GM21381 (cell line): ENCODE measurements around the gene IPPK.
"Not testable (repeated sequence)": the region's sequence is repeated elsewhere in the genome, so short reads cannot be mapped to it uniquely, and the experiment has no call there.

ENCODE experiments used
- ATAC-seq: cut with Tn5 transposase; IDR thresholded peaks from one replicate; pipeline ENCODE4 v1.9.1; 2021; ENCODE audit warnings: mild to moderate bottlenecking, moderate library complexity; ENCODE audit not compliant: unreplicated experiment

Gene IPPK

DNA sequence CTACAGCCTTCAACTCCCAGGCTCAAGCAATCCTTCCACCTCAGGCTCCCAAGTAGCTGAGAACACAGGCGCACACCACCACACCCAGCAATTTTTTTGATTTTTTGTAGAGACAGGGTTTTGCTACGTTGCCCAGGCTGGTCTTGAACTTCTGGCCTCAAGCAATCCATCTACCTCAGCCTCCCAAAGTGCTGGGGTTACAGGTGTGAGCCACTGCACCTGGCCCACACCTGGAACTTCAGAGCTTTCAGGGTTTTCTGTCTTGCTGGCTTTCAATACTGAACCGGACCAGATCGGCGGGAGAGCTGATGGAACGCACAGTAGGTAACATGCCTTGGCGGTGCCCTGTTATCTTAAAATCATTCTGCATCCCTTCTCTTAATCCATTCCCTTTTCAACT is 30.8 kb downstream of the IPPK start:
- ATAC-seq: no peak

DNA sequence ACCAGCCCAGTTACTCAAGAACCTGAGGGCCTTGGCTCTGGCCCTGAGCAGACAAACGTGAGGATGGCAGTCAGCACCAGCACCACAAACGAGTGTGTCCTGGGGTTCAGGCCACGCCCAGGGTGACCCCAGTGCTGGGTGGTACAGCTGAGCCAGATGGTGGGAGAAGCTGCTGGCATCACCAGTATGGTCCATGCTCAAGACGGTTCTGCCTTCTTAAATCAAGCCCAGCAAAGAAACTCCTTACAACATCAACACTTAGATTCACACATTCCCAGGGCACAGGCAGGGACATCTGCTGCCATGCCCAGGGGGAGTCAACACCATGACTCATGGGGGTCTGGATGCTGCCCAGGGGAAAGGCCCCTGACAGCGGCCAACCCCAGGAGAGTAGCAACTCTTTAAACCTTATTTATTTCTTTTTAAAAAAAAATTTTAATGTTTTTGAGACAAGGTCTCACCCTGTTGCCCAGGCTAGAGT is 31.3 kb downstream of the IPPK start:
- no peak for ATAC-seq

DNA sequence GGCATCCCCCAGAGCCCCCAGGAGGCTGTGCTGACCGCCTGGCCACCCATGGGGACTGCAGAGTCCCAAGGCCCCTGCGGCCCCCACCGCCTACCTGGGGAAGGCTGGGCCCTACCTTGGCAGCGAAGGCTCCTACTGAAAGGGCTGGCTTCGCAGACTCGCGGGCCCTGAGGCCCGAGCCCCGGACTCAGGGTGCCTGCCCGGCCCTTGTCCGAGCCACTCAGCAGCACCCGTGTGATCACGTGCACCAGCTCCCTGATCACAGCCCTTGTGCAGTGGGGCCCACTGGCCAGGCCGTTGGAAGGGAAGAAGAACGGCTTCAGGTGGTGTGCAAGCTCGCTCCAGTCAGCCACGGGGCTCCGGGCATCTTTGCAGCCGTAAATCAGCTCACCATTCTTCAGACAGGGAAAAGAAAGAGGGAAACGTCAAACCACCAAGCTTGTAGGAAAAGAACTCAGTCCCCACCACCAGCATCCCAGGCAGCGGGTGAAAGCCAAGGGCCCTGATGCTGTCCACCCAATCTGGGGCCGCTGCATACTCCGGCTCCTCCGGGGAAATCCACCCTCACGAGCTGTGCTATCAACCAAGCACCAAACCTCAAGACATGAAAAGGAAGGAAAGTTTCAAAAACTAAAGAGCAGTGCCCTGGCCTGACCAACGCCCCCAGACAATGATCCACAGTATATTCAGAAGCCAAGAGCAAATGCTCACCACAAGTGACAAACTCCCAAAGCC is 31.9 kb downstream of the IPPK start:
- no peak for ATAC-seq

DNA sequence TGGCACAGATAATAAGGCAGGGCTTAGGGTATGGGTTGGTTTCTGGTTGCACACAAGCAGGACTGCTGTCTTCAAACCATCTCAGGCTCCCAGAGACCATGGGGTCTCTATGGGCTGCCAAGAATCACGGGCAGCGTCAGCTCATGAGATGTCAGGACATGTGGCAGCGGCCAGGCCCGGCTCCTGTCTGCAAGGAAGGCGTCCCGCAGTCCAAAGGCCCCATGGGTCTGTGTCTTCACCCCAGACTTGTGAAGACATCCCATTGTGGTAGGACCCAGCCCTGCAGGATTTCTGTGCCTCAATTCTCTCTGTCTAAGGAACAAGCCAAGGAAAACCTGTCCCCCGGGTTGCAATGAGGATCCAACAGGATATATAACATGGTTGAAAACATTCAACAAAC is 32.6 kb downstream of the IPPK start:
- ATAC-seq: no peak

DNA sequence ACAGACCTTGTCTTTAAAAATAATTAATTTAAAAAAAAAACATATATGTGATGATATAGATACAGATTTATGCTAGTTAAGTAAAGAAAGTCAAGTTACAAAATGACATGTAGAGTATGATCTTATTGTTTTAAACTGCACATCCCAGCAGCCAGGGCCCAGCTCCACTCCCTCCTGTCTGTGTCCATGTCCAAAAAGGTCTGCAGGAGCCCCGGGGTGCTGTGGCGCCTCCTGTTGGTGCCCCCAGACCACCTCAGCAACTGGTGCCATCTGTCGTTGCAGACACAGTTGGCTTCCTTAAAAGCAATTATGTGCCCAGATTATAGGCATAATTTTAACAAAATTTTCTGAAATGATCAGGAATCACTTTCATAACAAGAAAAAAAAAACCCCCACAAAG is 33.3 kb downstream of the IPPK start:
- no peak for ATAC-seq

DNA sequence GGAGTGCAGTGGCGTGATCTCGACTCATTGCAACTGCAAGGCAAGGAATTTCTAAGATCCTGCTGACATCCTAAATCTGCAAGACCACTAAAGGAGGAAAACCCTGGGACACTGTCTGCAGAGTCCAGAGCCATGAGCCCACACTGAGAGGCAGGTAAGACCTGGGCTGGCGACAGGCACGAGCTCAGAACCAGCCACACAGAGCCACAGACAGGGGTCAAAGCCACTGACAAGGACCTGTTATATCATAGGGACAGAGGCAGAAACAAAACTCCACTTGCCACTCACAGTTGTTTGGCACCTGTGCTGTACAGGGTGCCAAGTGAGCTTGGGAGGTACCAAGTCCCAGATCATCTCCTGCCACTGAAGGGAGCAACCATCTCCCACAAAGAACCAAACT is 34.2 kb downstream of the IPPK start:
- ATAC-seq: no peak

DNA sequence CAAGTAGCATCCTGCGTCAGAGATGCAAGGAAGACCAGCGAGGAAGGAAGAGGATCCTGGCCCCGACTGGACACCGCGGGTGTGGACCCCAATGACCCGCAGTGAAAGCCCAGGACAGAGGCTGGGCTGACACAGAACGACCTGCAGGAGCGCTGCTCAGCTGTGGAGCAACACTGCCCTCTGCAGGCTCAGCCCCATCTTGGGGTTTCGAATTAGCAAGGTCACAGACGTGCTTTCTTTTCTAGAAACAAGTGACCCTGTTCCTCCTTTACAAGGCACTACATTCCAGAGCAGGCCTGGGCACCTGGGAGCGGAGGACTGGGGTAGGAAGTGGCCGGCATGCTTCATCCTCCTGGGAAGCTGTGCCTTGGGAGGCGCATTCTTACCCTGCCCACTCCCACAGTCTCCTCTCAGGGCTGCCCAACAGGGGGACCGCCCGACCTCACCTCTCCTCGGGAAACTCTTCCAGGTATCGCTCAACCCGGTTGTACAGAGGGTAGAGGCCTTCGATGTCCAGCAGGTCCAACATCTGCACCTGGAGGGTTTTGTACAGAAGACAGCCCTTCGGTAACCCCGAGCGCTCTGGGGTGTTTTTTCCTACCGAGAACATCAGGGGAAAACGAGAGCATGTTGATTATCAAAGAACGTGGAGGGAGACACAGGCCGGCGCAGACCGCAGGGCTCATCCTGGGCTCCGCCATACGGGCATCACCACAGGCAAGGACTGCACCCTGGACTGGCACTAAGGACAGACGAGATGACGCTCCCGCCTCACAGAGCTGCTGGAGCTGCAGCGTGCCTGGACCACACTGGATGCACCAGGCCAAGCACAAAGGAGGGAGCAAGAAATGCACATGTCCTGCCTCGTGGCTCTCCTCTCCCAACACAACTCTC is 35.0 kb downstream of the IPPK start:
- no peak for ATAC-seq

DNA sequence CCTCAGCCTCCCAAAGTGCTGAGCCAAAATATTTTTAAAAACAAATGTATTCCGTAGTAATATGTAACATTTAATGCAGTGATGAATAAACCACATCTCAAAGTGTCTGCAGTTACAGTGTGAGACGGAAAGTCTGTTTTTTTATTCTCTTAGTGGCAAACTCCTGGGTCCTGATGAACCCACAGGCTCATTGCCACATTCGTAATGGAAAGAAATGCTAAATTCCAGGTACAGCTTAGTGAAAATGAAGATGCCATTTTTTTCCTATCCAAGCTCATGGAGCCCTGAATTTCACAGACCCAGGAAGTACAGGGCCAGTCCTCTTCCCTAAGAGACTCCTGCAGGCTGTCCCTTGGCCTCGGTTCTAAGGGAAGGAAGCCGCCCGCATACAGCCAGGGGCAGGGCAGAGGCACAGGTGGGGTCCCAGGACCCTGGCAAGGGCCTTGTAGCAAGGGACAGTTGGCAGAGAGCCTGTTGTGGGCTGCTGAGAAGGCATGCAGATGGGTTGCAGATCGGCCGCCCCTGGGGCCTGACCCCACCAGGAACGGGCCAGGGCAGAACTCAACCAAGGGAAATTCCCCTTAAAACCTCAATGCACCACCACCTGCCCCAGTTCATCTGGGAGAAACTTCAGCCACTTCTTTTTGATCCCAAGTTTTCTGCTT is 36.2 kb downstream of the IPPK start:
- no peak for ATAC-seq

DNA sequence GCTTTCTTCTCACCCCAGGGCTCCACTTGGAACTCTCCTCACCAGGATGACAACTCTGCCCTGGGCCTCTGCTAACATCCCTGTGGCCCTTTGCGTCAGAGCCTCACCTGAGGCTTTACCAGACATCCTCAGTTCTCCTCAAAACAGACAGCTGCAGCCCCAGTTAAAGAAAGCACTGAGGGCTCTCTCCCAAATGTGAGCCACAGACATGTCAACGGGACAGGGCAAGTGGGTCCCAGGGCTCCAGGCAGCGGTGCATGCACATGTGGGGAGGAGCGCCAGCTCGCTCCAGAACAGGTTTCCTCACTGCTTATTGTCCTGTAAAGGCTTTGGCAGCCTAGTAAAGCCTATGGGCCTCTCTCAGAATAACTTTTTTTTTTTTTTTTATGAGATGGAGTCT is 37.3 kb downstream of the IPPK start:
- no peak for ATAC-seq

DNA sequence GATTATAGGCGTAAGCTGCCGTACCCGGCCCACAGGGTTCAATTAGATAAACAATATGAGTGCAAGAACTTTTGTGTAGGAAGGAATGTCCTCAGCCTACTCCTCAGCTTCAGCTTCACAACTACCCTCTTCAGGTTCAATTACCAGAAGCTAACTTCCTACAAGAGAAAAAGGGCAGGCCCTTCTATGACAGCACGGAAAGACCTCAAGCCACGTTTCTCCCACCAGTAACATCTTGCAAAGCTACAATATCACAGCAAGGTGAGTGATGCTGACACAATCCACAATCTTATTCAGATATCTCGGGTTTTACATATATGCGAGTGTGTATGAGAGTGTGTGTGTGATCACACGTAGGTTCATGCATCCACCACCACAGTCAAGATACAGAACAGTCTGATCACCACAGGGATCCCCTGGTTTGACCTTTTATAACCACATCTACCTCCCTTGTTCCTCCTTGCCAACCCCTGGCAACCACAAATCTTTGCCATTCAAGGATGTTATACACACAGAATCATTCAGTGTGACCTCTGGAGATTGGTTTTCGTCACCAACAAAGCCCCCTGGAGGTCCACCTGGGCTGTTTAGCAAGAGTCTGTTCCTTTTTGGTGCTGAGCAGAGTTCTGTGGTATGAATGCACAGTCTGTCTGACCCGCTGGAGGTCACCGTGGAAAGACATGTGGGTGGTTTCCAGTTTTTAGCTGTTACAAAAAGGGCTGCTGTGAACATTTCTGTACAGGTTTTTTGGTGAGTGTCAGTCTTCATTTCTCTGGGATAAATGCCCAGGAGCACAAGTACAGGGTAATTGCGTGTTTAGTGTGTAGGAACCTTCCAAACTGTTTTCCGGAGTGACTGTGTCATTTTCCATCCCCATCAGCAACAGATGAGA is 38.2 kb downstream of the IPPK start:
- no peak for ATAC-seq

DNA sequence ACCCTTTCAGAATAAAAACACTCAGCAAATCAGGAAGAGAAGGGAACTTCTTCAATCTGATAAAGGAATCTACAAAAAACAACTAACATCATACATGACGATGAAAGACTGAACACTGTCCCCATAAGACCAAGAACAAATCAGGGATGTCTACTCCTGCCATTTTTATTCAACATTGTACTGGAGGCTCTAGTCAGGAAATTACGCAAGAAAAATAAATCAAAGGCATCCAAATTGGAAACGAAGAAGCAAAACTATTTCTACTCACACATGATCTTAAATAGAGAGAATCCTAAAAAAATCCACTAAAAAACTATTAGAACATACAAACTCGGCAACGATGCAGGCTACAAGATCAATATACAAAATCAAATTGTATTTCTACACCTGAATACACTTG is 42.3 kb downstream of the IPPK start:
- ATAC-seq: no peak

DNA sequence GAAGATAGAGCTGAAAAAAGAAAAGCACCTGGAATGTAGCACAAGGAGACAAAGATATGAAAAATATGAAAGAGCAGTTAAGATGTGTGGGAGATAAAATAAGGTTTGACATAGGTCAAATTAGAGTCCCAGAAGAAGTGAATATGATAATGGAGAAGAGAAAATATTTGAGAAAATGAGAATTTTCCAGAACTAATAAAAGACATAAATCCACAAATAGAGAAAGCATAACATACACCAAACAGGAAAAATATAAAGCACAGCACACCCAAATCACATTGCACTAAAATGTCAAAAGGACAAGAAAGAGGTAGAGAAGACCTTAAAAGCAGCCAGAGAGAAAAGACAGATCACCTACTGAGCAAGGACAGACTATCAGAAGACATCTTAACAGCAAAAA is 43.4 kb downstream of the IPPK start:
- ATAC-seq: no peak

DNA sequence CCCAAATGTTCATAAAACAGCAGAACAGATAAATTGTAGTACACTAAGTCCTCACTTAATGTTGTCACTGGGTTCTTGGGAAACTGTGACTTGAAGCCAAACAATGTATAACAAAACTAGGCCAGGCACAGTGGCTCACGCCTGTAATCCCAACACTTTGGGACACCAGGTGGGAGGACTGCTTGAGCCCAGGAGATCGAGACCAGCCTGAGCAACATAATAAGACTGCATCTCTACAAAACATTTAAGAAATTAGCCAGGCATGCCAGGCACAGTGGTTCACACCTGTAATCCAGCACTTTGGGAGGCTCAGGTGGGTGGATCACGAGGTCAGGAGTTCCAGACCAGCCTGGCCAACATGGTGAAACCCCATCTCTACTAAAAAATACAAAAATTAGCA is 46.0 kb downstream of the IPPK start:
- ATAC-seq: not testable (repeated sequence)

DNA sequence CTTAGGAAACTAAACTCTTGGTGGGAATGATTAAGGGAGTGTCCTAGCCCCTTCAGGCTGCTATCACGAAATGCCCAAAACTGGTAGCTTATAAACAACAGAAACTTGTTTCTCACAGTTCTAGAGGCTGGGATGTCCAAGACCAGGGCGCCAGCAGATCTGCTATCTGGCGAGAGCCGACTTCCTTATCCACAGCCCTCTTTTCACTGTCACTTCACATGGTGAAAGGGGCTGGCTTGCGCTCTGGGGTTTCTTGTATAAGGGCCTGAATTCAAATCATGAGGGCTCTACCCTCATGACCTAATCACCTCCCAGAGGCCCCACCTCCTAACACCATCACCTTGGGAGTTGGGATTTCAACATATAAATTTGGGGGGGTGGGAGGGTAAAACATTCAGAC is 49.1 kb downstream of the IPPK start:
- no peak for ATAC-seq

DNA sequence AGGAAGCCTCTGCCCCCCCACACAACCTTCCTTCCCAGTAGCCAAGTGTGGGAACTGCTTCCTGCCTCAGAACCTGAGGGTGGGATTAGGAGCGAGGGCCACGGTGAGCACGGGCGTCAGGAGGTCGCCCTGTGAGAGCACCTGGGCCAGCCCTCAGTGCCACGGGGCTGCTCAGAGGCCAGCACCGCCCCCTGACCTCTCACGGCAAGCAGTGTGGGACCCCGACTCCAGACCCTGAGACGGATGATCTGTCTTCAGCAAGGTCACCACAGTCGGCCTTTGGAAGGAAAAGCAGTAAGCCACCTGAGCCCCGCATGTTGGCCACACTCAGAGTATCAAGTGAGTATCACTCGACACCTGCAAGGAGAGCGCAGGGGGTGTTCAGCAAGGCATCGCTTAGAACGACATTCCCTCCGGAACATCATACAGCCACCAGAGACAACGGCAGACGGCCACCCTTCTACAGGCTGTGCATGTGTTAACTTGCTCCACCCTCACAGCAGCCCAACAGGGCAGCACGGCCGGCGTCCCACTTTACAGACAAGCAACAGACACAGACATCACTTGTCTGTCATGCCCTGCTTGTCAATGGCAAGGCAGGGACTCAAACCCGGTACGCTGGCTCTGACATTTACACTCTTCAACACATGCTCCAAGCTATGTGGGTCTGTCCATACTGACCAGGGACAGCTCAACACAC is 50.2 kb downstream of the IPPK start:
- ATAC-seq: no peak

DNA sequence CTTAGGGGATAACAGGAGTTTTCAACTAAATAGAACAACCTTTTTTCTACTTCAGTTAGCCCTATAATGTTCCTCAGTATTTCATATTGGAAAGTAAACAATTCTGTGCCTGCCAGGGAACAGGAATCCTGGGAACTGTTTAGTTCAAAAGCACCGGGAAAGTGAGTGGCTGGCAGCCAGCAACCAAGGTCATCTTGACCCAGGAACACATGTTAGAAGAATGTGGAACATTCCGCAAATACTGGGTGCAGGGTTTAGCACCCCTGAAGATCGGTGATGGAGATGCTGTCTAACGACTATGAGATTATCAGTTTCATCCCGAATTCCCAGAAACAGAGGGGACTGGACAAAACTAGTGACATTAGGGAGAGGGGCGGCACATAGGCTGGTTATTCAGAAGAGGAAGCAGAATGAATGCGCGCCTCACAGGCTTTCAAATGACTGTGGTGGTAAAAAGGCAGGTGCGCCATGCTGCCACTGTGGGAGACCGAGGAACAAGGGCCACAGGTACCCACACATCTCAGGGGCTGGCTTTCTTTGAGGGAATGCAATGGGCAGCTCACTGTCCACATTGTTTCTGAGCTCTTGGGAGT is 51.2 kb downstream of the IPPK start:
- no peak for ATAC-seq

DNA sequence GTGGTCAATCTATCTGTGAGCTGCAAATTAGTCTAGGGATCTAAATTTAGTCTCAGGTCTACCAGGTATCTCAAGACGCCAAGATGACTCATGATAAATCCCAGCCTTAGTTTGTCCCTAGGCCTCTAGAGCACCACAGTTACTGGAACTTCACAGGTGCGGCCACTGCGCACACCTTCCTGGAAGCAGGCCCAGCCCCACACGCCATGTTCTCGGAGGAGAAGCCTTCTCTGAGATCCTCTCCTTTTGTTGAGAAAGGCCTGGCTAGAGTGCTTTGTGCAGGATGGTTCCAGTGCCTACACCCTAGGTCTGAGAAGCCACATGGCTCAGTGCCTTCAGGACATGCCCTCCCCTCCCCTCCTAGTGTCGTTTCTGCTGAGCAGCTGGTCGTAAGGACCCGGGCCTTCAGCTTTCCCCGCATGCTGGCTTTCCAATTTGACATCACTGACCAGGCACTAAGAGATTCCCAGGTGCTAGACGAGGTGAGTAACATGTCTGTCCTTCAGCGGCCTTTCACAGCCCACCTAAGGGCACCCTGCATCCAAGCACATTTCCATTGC is 51.9 kb downstream of the IPPK start:
- no peak for ATAC-seq

DNA sequence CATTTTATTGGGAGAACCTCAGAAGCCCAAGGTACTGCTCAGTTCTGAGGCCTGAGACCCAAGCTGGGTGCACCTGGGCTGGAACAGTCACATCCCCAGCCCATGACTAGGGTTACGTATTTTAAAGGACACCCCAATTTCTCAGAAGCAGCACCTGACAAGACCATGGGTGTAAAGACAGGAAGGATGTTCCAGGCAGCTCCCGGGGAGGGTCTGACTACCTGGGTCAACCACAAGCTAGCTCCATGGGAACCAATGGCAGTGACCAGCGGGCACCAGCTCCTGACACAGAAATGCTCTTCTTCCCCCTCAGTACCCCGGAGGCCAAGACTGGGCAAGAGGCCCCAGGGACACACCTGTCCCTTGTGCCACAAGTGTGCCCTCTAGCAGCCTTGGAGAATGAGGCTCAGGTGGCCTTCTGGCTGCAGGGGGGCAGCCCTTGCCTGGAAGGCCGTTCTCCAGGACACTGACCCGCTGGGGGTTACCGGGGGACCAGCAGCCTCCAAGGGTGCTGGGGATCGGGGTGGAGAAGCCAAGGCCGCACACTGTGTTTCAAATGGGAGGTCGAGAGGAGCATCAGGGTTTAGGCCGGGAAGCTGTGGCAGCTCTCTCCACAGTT is 52.6 kb downstream of the IPPK start:
- no peak for ATAC-seq

DNA sequence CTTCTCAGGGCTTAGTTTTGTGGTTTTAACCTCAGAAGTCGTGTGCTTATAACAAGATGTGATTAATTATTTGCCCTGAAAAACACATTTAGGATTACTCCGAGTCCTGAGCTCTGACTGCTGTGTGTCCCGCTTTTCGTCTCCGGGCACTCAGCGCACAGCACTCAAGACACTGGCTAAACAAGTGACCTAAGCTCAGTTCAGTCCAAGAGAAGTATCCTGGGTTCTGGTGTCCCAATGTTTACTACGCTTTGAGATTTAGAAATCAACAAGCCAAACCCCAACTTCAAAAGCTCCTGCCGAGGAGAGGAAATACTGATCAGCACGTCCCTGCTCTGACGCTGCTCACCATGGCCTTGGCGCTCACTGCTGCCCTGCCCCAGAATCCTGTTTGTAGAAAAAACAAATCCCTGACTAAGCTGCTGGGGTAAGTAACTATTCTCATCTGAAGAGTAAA is 53.2 kb downstream of the IPPK start:
- no peak for ATAC-seq
